K562 (cell line): Measurements from ENCODE around the gene RNASEH1.

Experiments
- CREB1 ChIP-seq, 2 experiments: sonication (generic) in 1 of 2; formaldehyde crosslinking in 1 of 2; IDR thresholded peaks; 2 replicates each; pipeline versions ENCODE4 v1.6.1 to v1.8.0; 2012 to 2022; ENCODE audit warnings: inconsistent platforms in 1 of 2, mild to moderate bottlenecking in 1 of 2, missing genetic modification reagents in 1 of 2, moderate library complexity in 1 of 2
- CREBBP ChIP-seq: IDR thresholded peaks from one replicate; pipeline ENCODE4 v1.6.1; 2012; ENCODE audit warnings: low read depth, mild to moderate bottlenecking, control low read depth, inconsistent platforms, low read length
- CTCF ChIP-seq, 3 experiments: IDR thresholded peaks in 2 of 3; conservative IDR thresholded peaks in 1 of 3; 2 replicates each; pipeline ENCODE4 v1.5.1; 2011 to 2012; ENCODE audit warnings: low read length in 3 of 3, mild to moderate bottlenecking in 3 of 3, control low read depth in 2 of 3, improper control_type of control experiment in 1 of 3, inconsistent platforms in 1 of 3, low read depth in 1 of 3, mixed read lengths in 1 of 3, moderate library complexity in 1 of 3; ENCODE audit not compliant: insufficient read depth in 2 of 3
- EWSR1 ChIP-seq: fragments of 450-650 bp; IDR thresholded peaks from 2 replicates; pipeline ENCODE4 v1.6.1; 2018; ENCODE audit warnings: borderline replicate concordance, mild to moderate bottlenecking, low read depth, moderate library complexity; ENCODE audit not compliant: partially characterized antibody
- MNT ChIP-seq, 2 experiments: fragments of 450-650 bp; conservative IDR thresholded peaks; 2 replicates each; pipeline ENCODE4 v1.6.1; 2017; ENCODE audit warnings: mild to moderate bottlenecking in 2 of 2, moderate library complexity in 2 of 2
- SMAD3 ChIP-seq: fragments of 450-650 bp; formaldehyde crosslinking; conservative IDR thresholded peaks from 2 replicates; pipeline ENCODE4 v1.4.0; 2020; ENCODE audit warnings: mild to moderate bottlenecking
- TCF7L2 ChIP-seq: fragments of 150-350 bp; IDR thresholded peaks from 2 replicates; pipeline ENCODE4 v1.6.1; 2016; ENCODE audit warnings: low read depth, mild to moderate bottlenecking, low read length, moderate library complexity
- TSHZ1 ChIP-seq: fragments of 250-450 bp; sonication (Bioruptor Pico); IDR thresholded peaks from 2 replicates; pipeline ENCODE4 v1.4.0; 2020; ENCODE audit warnings: mild to moderate bottlenecking, moderate library complexity
- YY1 ChIP-seq, 3 experiments: IDR thresholded peaks; 2 replicates each; pipeline ENCODE4 v1.6.1; 2011; ENCODE audit warnings: low read length in 2 of 3, mild to moderate bottlenecking in 2 of 3, moderate library complexity in 2 of 3, borderline replicate concordance in 1 of 3, control low read depth in 1 of 3, low read depth in 1 of 3; ENCODE audit not compliant: insufficient read depth in 3 of 3, insufficient replicate concordance in 2 of 3, control insufficient read depth in 1 of 3, insufficient read length in 1 of 3; ENCODE audit errors: extremely low read depth in 1 of 3

- TF ChIP-seq CREB1 (IDR thresholded peaks at IDR 0.05) (peak; percentile 99), CREB1 (CRISPR knock-in tag; IDR thresholded peaks at IDR 0.05) (peak; percentile 99), CREBBP (no peak), TCF7L2 (no peak), YY1 (IDR thresholded peaks at IDR 0.05; ENCODE audit: borderline replicate concordance in 1 of 3, control insufficient read depth in 1 of 3, extremely low read depth in 1 of 3, insufficient read depth in 3 of 3, insufficient read length in 1 of 3, insufficient replicate concordance in 2 of 3, low read depth in 1 of 3, low read length in 2 of 3) (peak in 2 of 3 experiments; percentile 37 to 58), MNT (conservative IDR thresholded peaks at IDR 0.05) (peak; percentile 93 to 95), CTCF (IDR thresholded peaks at IDR 0.05 in 2 of 3, conservative IDR thresholded peaks at IDR 0.05 in 1 of 3; ENCODE audit: insufficient read depth in 2 of 3, low read depth in 1 of 3, low read length in 3 of 3) (no peak), SMAD3 (CRISPR knock-in tag) (no peak; the same call in 1 of the 2 replicates), TSHZ1 (CRISPR knock-in tag) (no peak), EWSR1 (no peak)
Measured at GRCh38 chr2:3558205-3559014, at the start of gene RNASEH1.
